ENCODE results near the gene INSIG1.
A peak's percentile ranks its signal among the peaks of the same experiment; 100 is the strongest.

The INSIG1 gene

DNA sequence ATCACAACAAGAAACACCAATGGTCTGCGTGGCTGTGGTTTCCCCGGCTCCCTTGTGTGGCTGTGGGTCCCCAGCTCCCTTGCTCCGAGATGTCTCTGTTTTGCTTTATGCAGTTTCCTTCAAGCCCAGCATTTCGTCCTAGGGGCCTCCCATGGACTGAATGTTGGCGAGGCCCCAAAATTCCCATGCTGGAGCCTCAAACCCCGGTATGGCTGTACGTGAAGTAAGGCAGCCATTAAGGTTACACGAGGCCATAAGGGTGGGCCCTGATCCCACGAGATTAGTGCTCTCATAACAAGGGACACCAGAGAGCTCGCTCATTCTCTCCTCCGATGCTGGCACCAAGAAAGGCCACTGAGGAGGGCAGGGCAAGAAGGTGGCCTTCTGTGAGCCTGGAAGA lies 44.6 kb downstream of the INSIG1 start:
- no peak for TF ChIP-seq GATA1 (IDR thresholded peaks at IDR 0.05; ENCODE audit: low read depth, low read length)
- no peak for TF ChIP-seq POLR2A (IDR thresholded peaks at IDR 0.05; ENCODE audit: low read length)
- DNase-seq, result no peak

DNA sequence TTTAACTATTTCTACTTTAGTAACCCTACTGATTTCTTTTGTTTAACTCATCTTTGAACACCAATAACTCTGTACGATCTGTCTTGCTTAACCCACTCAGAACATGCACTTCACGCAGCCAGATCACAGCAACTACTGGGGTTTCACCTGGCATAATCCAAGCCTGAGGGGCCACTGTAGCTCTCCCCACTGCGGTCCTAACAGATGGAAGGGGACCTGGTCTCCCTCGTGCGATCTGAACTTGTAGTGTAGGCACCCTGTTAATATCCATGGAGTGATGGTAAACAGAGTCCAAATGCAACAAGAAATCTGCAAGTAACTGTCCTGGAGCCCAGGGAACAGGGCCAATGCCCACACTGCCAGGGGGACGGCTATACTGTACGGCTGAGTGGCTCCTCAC lies 45.5 kb downstream of the INSIG1 start:
- TF ChIP-seq GATA1 (IDR thresholded peaks at IDR 0.05; ENCODE audit: low read depth, low read length) (no peak), POLR2A (IDR thresholded peaks at IDR 0.05; ENCODE audit: low read length) (no peak)
- no peak for DNase-seq

DNA sequence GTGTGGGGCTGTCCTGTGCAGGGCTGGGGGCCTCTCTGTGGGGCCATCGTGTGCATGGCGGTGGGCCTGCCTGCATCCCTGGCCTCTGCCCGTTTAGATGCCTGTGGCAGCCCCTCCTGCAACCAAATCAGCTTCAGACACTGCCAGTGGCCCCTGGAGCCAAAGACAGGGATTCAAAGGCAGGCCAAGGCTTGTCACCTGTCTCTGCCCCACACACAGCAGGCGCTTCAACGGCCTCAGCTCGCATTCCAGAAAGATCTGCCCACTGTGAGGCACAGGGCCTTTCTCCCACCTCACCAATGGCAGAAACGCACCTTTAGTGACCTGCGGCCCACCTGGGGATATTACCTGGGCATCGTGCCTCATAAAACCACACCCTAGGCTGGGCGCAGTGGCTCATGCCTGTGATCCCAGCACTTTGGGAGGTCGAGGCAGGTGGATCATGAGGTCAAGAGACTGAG lies 46.0 kb downstream of the INSIG1 start:
- no peak for DNase-seq
- no peak for TF ChIP-seq GATA1 (IDR thresholded peaks at IDR 0.05; ENCODE audit: low read depth, low read length)
- no peak for TF ChIP-seq POLR2A (IDR thresholded peaks at IDR 0.05; ENCODE audit: low read length)

DNA sequence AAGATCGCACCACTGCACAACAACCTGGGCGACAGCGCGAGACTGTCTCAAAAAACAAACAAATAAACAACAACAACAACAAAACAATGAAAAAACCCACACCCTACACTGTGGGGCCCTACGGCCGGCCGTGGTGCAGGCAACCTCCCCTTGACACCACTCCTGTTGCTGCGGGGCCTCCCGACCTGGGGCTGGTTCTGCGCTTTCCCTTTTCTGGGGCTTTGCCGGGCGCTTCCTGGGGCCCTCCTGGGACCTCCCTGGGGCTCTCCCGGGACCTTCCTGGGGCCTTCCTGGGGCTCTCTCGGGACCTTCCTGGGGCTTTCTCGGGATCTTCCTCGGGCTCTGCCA lies 46.6 kb downstream of the INSIG1 start:
- no peak for DNase-seq
- no peak for TF ChIP-seq GATA1 (IDR thresholded peaks at IDR 0.05; ENCODE audit: low read depth, low read length)
- no peak for TF ChIP-seq POLR2A (IDR thresholded peaks at IDR 0.05; ENCODE audit: low read length)

DNA sequence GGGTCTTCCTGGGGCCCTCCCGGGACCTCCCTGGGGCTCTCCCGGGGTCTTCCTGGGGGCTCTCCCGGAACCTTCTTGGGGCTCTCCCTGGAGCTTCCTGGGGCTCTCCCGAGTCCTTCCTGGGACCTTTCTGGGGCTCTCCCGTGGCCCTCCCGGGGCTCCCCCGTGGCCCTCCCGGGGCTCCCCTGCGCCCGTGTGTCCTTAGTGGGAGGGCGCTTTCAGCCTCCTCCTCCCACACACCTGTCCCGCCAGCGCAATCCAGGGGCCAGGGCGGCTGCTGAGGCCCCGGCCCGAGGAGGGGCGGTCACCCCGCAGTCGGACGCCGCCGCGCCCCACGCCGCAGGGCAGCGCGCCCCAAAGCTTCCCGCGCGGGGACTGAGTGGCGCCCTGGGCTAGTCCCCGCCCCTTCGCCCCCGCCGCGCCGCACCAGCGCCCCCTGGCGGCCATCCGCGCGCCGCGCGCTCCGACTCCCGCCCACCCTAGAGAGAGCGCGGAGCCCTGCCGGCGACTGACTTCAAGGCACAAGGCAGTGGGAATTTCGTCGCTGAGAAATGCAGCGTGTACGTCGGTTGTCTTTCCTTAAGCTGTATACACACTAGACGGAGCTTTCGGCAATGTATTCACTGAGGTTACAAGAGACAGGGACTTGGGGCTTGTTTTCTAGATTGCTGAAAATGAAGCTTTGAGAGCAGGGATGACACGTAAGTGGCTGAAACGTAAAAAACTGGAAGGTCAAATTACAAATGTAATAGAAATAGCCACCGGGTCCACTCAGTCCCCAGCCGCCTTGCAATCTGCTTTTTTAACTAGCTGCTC lies 47.1 kb downstream of the INSIG1 start:
- peak; percentile 73 to 83 for DNase-seq
- TF ChIP-seq GATA1 (IDR thresholded peaks at IDR 0.05; ENCODE audit: low read depth, low read length) (no peak), POLR2A (IDR thresholded peaks at IDR 0.05; ENCODE audit: low read length) (no peak)

DNA sequence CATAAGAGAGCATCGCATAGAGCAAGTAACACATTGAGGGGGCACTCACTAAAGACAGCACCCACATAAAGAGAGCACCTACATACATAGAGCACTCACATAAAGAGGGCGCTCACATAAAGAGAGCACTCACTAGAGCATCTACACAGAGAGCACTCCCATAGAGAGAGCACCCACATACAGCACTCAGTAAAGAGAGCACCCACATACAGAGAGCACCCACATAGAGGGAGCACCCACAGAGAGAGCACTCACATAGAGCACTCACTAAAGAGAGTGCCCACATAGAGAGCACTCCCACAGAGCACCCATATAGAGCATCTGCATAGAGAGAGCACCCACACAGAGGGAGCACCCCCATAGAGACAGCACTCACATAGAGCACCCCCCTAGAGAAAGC lies 47.8 kb downstream of the INSIG1 start:
- no peak for TF ChIP-seq POLR2A (IDR thresholded peaks at IDR 0.05; ENCODE audit: low read length)
- no peak for TF ChIP-seq GATA1 (IDR thresholded peaks at IDR 0.05; ENCODE audit: low read depth, low read length)

DNA sequence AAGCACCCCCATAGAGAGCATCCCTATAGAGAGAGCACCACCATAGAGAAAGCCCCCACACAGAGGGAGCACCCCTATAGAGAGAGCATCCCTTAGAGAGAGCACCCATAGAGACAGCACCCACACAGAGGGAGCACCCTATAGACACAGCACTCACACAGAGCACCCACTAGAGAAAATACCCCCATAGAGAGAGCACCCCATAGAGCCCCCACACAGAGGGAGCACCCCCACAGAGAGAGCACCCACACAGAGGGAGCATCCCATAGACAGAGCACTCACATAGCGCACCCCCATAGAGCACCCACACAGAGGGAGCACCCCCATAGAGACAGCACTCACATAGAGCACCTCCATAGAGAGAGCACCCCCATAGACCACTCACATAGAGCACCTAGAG lies 48.6 kb downstream of the INSIG1 start:
- DNase-seq, result no peak
- TF ChIP-seq GATA1 (IDR thresholded peaks at IDR 0.05; ENCODE audit: low read depth, low read length), result no peak
- no peak for TF ChIP-seq POLR2A (IDR thresholded peaks at IDR 0.05; ENCODE audit: low read length)

More for the DNA sequence above, 47.8 kb downstream of the INSIG1 start:
- DNase-seq, result no peak

DNA sequence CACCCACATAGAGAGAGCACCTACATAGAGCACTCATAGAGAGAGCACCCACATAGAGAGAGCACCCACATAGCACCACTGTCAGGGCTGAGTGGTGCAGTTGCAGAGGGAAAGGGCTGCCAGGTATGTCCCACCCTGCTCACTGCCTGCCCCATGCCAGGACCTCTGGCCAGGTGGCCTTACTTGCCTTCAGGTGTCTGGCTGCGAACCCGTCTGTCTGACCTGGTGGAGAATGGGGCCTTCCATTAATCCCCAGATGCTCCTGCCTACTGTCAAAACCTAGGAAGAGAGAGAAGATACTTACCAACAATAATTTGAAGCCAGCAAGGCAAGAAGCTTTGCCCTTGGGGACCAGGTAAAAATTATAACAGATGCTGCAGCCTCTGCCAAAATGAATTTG lies 51.1 kb downstream of the INSIG1 start:
- no peak for DNase-seq

DNA sequence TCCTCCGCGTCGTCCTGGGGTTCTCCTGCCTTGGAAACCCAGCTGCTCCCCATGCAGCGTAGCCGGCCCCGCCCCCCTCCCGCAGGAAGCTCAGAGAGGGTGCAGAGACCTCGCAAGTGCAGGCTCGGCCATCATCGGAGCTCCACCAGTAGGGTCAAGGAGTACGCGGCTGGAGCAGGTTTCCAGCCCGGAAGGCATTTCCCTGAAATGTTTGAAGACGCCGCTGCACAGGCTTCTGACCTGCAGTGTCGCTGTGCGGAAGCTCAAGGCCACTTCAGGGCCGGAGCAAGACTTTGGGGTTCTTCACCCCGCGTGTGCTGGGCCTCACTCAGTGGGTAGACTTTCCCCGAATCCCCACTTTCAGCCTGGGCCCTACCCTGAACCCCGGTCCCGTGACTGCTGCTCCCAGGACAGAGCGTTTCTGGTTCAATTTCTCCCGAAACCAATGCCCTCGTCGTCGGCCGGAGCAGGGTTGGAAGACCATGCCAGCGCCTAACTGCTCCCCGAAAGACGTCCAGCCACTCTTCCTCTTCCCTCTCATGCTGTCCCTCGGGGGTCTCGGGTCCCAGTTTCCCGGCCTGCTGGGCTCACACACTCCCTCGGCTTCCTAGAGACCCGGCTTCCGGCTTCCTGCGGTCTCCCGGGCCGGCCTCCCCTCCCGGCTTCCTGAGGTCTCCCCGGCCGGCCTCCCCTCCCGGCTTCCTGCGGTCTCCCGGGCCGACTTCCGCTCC lies 52.1 kb downstream of the INSIG1 start:
- no peak for DNase-seq
- TF ChIP-seq GATA1 (IDR thresholded peaks at IDR 0.05; ENCODE audit: low read depth, low read length), result no peak
- TF ChIP-seq POLR2A (IDR thresholded peaks at IDR 0.05; ENCODE audit: low read length), result no peak

More for the DNA sequence above, 51.1 kb downstream of the INSIG1 start:
- TF ChIP-seq POLR2A (IDR thresholded peaks at IDR 0.05; ENCODE audit: low read length) (no peak), GATA1 (IDR thresholded peaks at IDR 0.05; ENCODE audit: low read depth, low read length) (no peak)

DNA sequence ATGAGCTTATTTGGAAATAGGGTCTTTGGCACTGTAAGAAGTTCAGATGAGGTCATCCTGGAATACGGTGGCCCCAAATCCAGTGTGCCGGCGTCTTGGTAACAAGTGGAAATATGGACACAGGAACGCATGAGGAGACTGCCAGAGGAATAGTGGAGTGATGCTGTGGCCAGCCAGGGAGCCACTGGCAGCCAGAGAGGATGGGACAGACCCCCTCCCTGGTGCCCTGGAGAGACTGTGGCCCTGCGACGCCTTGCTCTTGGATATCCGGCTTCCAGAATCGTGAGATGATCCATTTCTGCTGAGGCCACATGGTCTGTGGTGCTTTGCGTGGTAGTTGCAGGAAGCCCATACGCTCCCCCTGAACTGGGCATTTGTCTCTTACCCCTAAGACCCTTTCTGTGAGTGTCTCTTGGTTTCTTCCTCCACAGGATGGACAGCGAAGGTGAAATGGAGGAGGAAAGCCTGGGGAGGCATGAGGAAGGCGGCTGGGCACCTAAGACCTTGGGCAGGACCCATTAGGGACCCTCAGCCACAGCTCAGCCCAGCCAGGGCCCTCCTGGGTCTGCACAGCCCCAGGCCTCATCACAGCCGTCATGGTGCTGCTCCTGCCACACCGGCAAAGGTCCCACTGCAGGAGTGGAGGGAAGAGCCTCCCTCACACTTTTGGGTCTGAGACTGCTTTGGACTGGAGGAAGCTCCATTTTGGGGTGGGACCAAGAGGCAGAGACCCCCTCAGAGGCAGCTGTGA lies 53.6 kb downstream of the INSIG1 start:
- no peak for TF ChIP-seq POLR2A (IDR thresholded peaks at IDR 0.05; ENCODE audit: low read length)
- no peak for TF ChIP-seq GATA1 (IDR thresholded peaks at IDR 0.05; ENCODE audit: low read depth, low read length)
- no peak for DNase-seq

DNA sequence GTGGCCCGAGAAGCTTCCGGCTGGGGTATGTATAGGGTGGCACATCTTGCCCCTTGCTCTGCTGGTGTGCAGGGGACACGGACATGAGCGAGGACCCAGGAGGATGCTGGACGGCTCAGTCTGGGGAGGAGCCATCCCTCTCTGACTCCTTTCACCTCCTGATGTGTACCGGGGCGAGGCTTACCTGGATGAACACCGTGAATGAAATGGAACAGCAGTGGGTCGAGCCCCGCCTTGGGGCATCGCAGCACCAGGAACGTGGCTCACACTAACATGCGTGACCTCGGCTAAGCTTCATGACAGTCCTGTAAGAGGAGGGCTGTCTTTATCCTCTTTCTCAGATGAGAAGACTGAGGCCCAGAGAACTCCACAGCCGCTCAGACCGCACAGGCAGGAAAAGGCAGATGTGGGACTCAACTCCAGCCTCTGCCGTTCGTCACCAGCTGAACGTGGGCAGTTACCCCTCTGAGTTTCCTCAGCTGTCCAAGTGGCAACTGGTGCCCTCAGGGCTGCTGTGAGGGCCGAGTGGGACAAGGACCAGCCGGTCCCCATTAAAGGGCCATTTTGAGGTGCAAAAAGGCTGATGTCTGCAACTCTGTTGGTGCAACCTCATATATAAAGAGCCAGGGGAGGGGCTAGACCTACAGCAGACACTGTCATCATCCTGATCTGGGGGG lies 54.5 kb downstream of the INSIG1 start:
- TF ChIP-seq GATA1 (IDR thresholded peaks at IDR 0.05; ENCODE audit: low read depth, low read length), result no peak
- TF ChIP-seq POLR2A (IDR thresholded peaks at IDR 0.05; ENCODE audit: low read length), result no peak
- DNase-seq, result no peak

DNA sequence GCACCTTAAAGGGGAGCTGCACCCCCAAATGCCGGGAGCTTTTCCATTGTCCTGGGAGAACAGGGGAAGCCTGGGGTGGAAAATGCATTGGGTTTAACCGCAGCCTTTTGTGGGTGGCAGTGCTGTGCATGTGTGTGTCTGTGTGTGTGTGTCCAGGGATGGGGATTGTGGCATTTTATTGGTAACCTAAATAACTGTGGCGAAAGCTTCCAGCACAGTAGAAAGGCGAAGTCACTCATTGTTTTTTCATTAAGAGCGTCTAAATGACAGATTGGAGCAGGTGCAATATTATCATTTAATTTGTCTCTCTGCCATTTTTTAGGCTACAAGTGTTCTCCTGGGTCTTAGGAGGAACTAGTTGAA lies 55.1 kb downstream of the INSIG1 start:
- no peak for DNase-seq
- TF ChIP-seq GATA1 (IDR thresholded peaks at IDR 0.05; ENCODE audit: low read depth, low read length), result no peak

DNA sequence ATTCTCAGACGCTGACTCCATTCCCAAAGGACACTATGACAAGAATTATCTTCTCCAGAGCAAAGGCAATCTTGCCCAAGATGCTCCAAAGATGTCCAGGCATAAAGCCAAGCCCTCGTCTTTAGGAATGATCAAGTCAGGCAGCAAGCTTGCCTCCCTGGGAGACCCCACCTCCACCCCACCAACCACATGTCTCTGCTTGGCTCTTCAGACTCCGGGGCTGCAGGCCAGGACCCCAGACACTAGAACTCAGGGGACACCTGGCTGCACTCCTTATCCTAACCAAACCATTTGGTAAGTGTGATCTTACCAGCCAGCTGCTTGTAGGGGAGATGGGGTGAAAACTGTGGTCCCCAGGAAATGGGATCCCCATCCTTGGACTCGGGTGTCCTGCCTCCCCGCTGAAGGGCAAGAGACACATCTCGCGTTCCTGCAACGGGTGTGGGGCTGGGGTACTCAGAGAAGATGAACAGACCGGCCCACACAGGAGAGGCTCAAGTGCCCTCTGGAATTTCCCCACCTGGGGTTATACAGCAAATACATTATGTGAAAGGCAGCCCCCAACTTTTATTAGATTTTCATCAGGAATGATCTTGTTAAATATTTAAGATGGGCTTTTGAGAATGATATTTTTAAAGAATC lies 55.7 kb downstream of the INSIG1 start:
- TF ChIP-seq GATA1 (IDR thresholded peaks at IDR 0.05; ENCODE audit: low read depth, low read length) (no peak), POLR2A (IDR thresholded peaks at IDR 0.05; ENCODE audit: low read length) (no peak)
- DNase-seq, result no peak

All from erythroblast (primary cell).